DOHH2 (cell line): Measurements from ENCODE around the gene NCSTN.

Experiments
- CTCF ChIP-seq: fragments of 200-600 bp; sonication (generic); IDR thresholded peaks from one replicate; pipeline ENCODE4 v1.5.1; 2014; ENCODE audit warnings: antibody characterized with exemption, mild to moderate bottlenecking, low read depth, low read length; ENCODE audit not compliant: poor library complexity, severe bottlenecking
- EZH2phosphoT487 ChIP-seq: fragments of 200-600 bp; sonication (generic); IDR thresholded peaks from 2 replicates; pipeline ENCODE4 v1.6.1; 2017; ENCODE audit warnings: borderline replicate concordance, mild to moderate bottlenecking, antibody characterized with exemption, low read length, moderate library complexity, mixed read lengths

- no peak for TF ChIP-seq CTCF
- no peak for TF ChIP-seq EZH2phosphoT487
Observed at GRCh38 chr1:160362168-160362957, 19.2 kb downstream of the NCSTN start.
